Measurements from ENCODE around the gene ELOVL5.

The ELOVL5 gene

GRCh38 chr6:53331678-53332077, 17.1 kb downstream of the ELOVL5 start:
- no peak overlapping the region for H3K4me3 ChIP-seq (replicated peaks; ENCODE audit: insufficient read depth, low read length)
- H3K27ac ChIP-seq (replicated peaks) = no peak overlapping the region
- no peaks in the 10 kb centered on the region for H3K27me3 ChIP-seq (ENCODE audit: insufficient read depth, poor library complexity, severe bottlenecking)
- TF ChIP-seq CTCF (IDR thresholded peaks at IDR 0.05; ENCODE audit: insufficient read depth, low read length) (no peak), REST (IDR thresholded peaks at IDR 0.05; ENCODE audit: insufficient replicate concordance, low read depth) (no peak), POLR2AphosphoS5 (IDR thresholded peaks at IDR 0.05; ENCODE audit: low read depth) (no peak), SPI1 (IDR thresholded peaks at IDR 0.05; ENCODE audit: borderline replicate concordance, low read depth) (no peak), GABPA (IDR thresholded peaks at IDR 0.05; ENCODE audit: low read depth) (no peak)
- DNase-seq (ENCODE audit: low read depth in 1 of 2, low spot score in 1 of 2) = no peak

- no peaks in the 10 kb centered on the region for H3K27me3 ChIP-seq (ENCODE audit: insufficient read depth, poor library complexity, severe bottlenecking)
- no peak overlapping the region for H3K27ac ChIP-seq (replicated peaks)
- TF ChIP-seq CTCF (IDR thresholded peaks at IDR 0.05; ENCODE audit: insufficient read depth, low read length) (no peak), REST (IDR thresholded peaks at IDR 0.05; ENCODE audit: insufficient replicate concordance, low read depth) (no peak), SPI1 (IDR thresholded peaks at IDR 0.05; ENCODE audit: borderline replicate concordance, low read depth) (no peak), POLR2AphosphoS5 (IDR thresholded peaks at IDR 0.05; ENCODE audit: low read depth) (no peak)
- H3K4me3 ChIP-seq (replicated peaks; ENCODE audit: insufficient read depth, low read length) = no peak overlapping the region
- DNase-seq (ENCODE audit: low read depth in 1 of 2, low spot score in 1 of 2) = no peak
Observed at GRCh38 chr6:53330137-53330536, 18.6 kb downstream of the ELOVL5 start.

- DNase-seq (ENCODE audit: low read depth in 1 of 2, low spot score in 1 of 2) = no peak
- no peak overlapping the region for H3K27ac ChIP-seq (replicated peaks)
- H3K27me3 ChIP-seq (ENCODE audit: insufficient read depth, poor library complexity, severe bottlenecking) = no peaks in the 10 kb centered on the region
- no peak overlapping the region for H3K4me3 ChIP-seq (replicated peaks; ENCODE audit: insufficient read depth, low read length)
- no peak for TF ChIP-seq POLR2AphosphoS5 (IDR thresholded peaks at IDR 0.05; ENCODE audit: low read depth)
- TF ChIP-seq CTCF (IDR thresholded peaks at IDR 0.05; ENCODE audit: insufficient read depth, low read length) = no peak
- no peak for TF ChIP-seq SPI1 (IDR thresholded peaks at IDR 0.05; ENCODE audit: borderline replicate concordance, low read depth)
- TF ChIP-seq REST (IDR thresholded peaks at IDR 0.05; ENCODE audit: insufficient replicate concordance, low read depth) = no peak
- TF ChIP-seq GABPA (IDR thresholded peaks at IDR 0.05; ENCODE audit: low read depth) = no peak
Observed at GRCh38 chr6:53328375-53328774, 20.4 kb downstream of the ELOVL5 start.
